H1 (cell line): Measurements from ENCODE around the gene AKIRIN1. TPM values are rescaled to one million over a fixed set of nuclear protein-coding genes. Genes with fewer than 3 reads are reported as not detected.

ENCODE experiments used
- CTCF ChIA-PET: fragments of 300-600 bp; sonication (Branson Sonifier 250); formaldehyde crosslinking; loops from one replicate; lab custom pipeline; 2021; ENCODE audit not compliant: partially characterized antibody; lab: Charles Lee
- POLR2A ChIA-PET: fragments of 300-600 bp; sonication (Branson Sonifier 250); formaldehyde crosslinking; loops from one replicate; lab custom pipeline; 2021; ENCODE audit warnings: inconsistent platforms; ENCODE audit not compliant: partially characterized antibody; lab: Charles Lee
- DNase-seq, 2 experiments: peaks; one replicate each; pipeline versions ENCODE4 v3.0.0 to v3.0.0-alpha.2; 2010 to 2022; ENCODE audit warnings: low spot score in 2 of 2, low read depth in 1 of 2, mixed read lengths in 1 of 2
- FAIRE-seq: peaks from 2 replicates; lab custom pipeline; 2011; peaks lifted over from hg19 to GRCh38; lab: Jason Lieb, UNC
- H2AFZ ChIP-seq: 2 replicates; pipeline ENCODE4 v1.8.1; 2012; ENCODE audit warnings: low read length, inconsistent platforms
- H2AK5ac ChIP-seq: 2 replicates; pipeline ENCODE4 v1.6.1; 2013; ENCODE audit warnings: low read depth, low read length
- H2BK120ac ChIP-seq: replicated peaks from 2 replicates; pipeline ENCODE3; 2013; ENCODE audit warnings: low read depth, low read length, inconsistent platforms
- H2BK12ac ChIP-seq: 2 replicates; pipeline ENCODE4 v1.6.1; 2013; ENCODE audit warnings: low read depth, low read length
- H2BK15ac ChIP-seq: 2 replicates; pipeline ENCODE4 v1.6.1; 2013; ENCODE audit warnings: low read length
- H2BK20ac ChIP-seq: 2 replicates; pipeline ENCODE4 v1.6.1; 2013; ENCODE audit warnings: low read length
- H2BK5ac ChIP-seq: 2 replicates; pipeline ENCODE4 v1.6.1; 2013; ENCODE audit warnings: low read depth, low read length
- H3K14ac ChIP-seq: 2 replicates; pipeline ENCODE4 v1.6.1; 2013; ENCODE audit warnings: inconsistent platforms; ENCODE audit not compliant: insufficient read length
- H3K18ac ChIP-seq: 2 replicates; pipeline ENCODE4 v1.6.1; 2013; ENCODE audit warnings: low read length; ENCODE audit errors: extremely low read depth
- H3K23ac ChIP-seq: 2 replicates; pipeline ENCODE4 v1.6.1; 2013; ENCODE audit warnings: inconsistent platforms; ENCODE audit not compliant: insufficient read length
- H3K23me2 ChIP-seq: 2 replicates; pipeline ENCODE4 v1.6.1; 2013; ENCODE audit warnings: low read depth, low read length
- H3K27ac ChIP-seq: 2 replicates; pipeline ENCODE4 v1.6.1; 2011; ENCODE audit warnings: low read depth, low read length, inconsistent platforms
- H3K27me3 ChIP-seq, 4 experiments: replicated peaks in 1 of 4; 1 replicate in 1 of 4; 2 replicates in 3 of 4; pipeline versions ENCODE4 v1.6.1 to v1.8.1; 2011 to 2013; ENCODE audit warnings: low read length in 3 of 4, mild to moderate bottlenecking in 3 of 4, inconsistent platforms in 2 of 4, mixed read lengths in 2 of 4, moderate library complexity in 1 of 4; ENCODE audit not compliant: control insufficient read depth in 3 of 4, insufficient read depth in 3 of 4; ENCODE audit errors: extremely low read depth in 1 of 4
- H3K36me3 ChIP-seq, 4 experiments: 2 replicates each; pipeline versions ENCODE4 v1.6.1 to v1.8.1; 2011 to 2013; ENCODE audit warnings: mild to moderate bottlenecking in 4 of 4, low read length in 3 of 4, moderate library complexity in 2 of 4, control low read depth in 1 of 4, inconsistent platforms in 1 of 4; ENCODE audit not compliant: insufficient read depth in 4 of 4, control insufficient read depth in 2 of 4
- H3K4ac ChIP-seq: replicated peaks from 2 replicates; pipeline ENCODE3; 2013; ENCODE audit warnings: low read length, low read depth, mixed read lengths, inconsistent platforms; ENCODE audit not compliant: insufficient read length
- H3K4me1 ChIP-seq, 4 experiments: replicated peaks in 1 of 4; 1 replicate in 1 of 4; 2 replicates in 3 of 4; pipeline versions ENCODE4 v1.6.1 to v1.8.1; 2011 to 2013; ENCODE audit warnings: low read length in 3 of 4, inconsistent platforms in 2 of 4, mixed read lengths in 1 of 4; ENCODE audit not compliant: insufficient read depth in 4 of 4, control insufficient read depth in 3 of 4
- H3K4me2 ChIP-seq, 2 experiments: 2 replicates each; pipeline versions ENCODE4 v1.6.1 to v1.8.1; 2011 to 2013; ENCODE audit warnings: low read depth in 2 of 2, low read length in 2 of 2, control low read depth in 1 of 2, inconsistent platforms in 1 of 2, mild to moderate bottlenecking in 1 of 2; ENCODE audit not compliant: insufficient read depth in 1 of 2
- H3K4me3 ChIP-seq, 4 experiments: fragments of 200-600, 300-600 bp in 1 of 4; sonication (generic), shearing (Covaris generic), sonication (Bioruptor Twin) in 1 of 4; 2 replicates each; pipeline versions ENCODE4 v1.5.1 to v1.8.1; 2011 to 2016; ENCODE audit warnings: low read length in 4 of 4, low read depth in 3 of 4, control low read depth in 2 of 4, inconsistent platforms in 2 of 4, mild to moderate bottlenecking in 2 of 4, mixed read lengths in 1 of 4, moderate library complexity in 1 of 4; ENCODE audit not compliant: insufficient read depth in 2 of 4; ENCODE audit errors: extremely low read depth in 1 of 4
- H3K56ac ChIP-seq: replicated peaks from 2 replicates; pipeline ENCODE3; 2013; ENCODE audit warnings: low read depth, mild to moderate bottlenecking, mixed read lengths, low read length, inconsistent platforms; ENCODE audit not compliant: insufficient read length
- H3K79me1 ChIP-seq: 2 replicates; pipeline ENCODE4 v1.6.1; 2013; ENCODE audit warnings: low read depth, low read length, control low read depth
- H3K79me2 ChIP-seq, 2 experiments: 2 replicates each; pipeline versions ENCODE4 v1.6.1 to v1.8.1; 2012 to 2013; ENCODE audit warnings: low read length in 2 of 2, mild to moderate bottlenecking in 2 of 2, inconsistent platforms in 1 of 2; ENCODE audit not compliant: insufficient read depth in 2 of 2, control insufficient read depth in 1 of 2
- H3K9ac ChIP-seq, 4 experiments: replicated peaks in 1 of 4; 1 replicate in 1 of 4; 2 replicates in 3 of 4; pipeline versions ENCODE4 v1.6.1 to v1.8.1; 2011 to 2013; ENCODE audit warnings: low read depth in 3 of 4, low read length in 3 of 4, control low read depth in 2 of 4, mild to moderate bottlenecking in 2 of 4, moderate library complexity in 2 of 4, inconsistent platforms in 1 of 4; ENCODE audit errors: extremely low read depth in 1 of 4
- H3K9me3 ChIP-seq, 2 experiments: 2 replicates each; pipeline versions ENCODE4 v1.6.1 to v1.8.1; 2012 to 2013; ENCODE audit warnings: mild to moderate bottlenecking in 2 of 2, moderate library complexity in 2 of 2, control low read depth in 1 of 2, inconsistent platforms in 1 of 2, low read depth in 1 of 2, low read length in 1 of 2, mixed read lengths in 1 of 2; ENCODE audit not compliant: insufficient read depth in 2 of 2
- H4K20me1 ChIP-seq, 2 experiments: replicated peaks in 1 of 2; 2 replicates each; pipeline versions ENCODE3 to v1.8.1; 2011 to 2013; ENCODE audit warnings: inconsistent platforms in 2 of 2, low read length in 2 of 2, mild to moderate bottlenecking in 1 of 2; ENCODE audit not compliant: insufficient read depth in 2 of 2, control insufficient read depth in 1 of 2
- H4K5ac ChIP-seq: 2 replicates; pipeline ENCODE4 v1.6.1; 2013; ENCODE audit warnings: low read length, low read depth, mixed read lengths, inconsistent platforms; ENCODE audit not compliant: insufficient read length
- H4K8ac ChIP-seq: 2 replicates; pipeline ENCODE4 v1.8.0; 2013; ENCODE audit warnings: mild to moderate bottlenecking, moderate library complexity, low read length, inconsistent platforms; ENCODE audit not compliant: insufficient read depth; ENCODE audit errors: extremely low read depth
- H4K91ac ChIP-seq: replicated peaks from 2 replicates; pipeline ENCODE3; 2013; ENCODE audit warnings: low read length, mixed read lengths, inconsistent platforms; ENCODE audit not compliant: insufficient read length
- BACH1 ChIP-seq: IDR thresholded peaks from 2 replicates; pipeline ENCODE4 v1.6.1; 2012; ENCODE audit warnings: low read length, improper control_type of control experiment
- CREB1 ChIP-seq: IDR thresholded peaks from 2 replicates; pipeline ENCODE4 v1.6.1; 2012; ENCODE audit warnings: inconsistent platforms
- GABPA ChIP-seq: IDR thresholded peaks from 2 replicates; pipeline ENCODE4 v1.6.1; 2011; ENCODE audit warnings: mild to moderate bottlenecking, low read length, moderate library complexity, borderline replicate concordance; ENCODE audit not compliant: insufficient read depth
- JUN ChIP-seq: IDR thresholded peaks from 2 replicates; pipeline ENCODE4 v1.6.1; 2011; ENCODE audit warnings: low read depth, mild to moderate bottlenecking, improper control_type of control experiment, low read length
- NANOG ChIP-seq: IDR thresholded peaks from 2 replicates; pipeline ENCODE4 v1.6.1; 2011; ENCODE audit warnings: low read length, low read depth, mild to moderate bottlenecking, inconsistent platforms; ENCODE audit not compliant: insufficient read depth, poor library complexity, severe bottlenecking
- POU5F1 ChIP-seq: IDR thresholded peaks from 2 replicates; pipeline ENCODE4 v1.6.1; 2011; ENCODE audit warnings: low read depth, mild to moderate bottlenecking, low read length, moderate library complexity
- RAD21 ChIP-seq, 2 experiments: IDR thresholded peaks in 1 of 2; conservative IDR thresholded peaks in 1 of 2; 2 replicates each; pipeline ENCODE4 v1.6.1; 2011; ENCODE audit warnings: low read depth in 2 of 2, low read length in 2 of 2, improper control_type of control experiment in 1 of 2, inconsistent platforms in 1 of 2, mild to moderate bottlenecking in 1 of 2, moderate library complexity in 1 of 2
- RXRA ChIP-seq: IDR thresholded peaks from 2 replicates; pipeline ENCODE4 v1.6.1; 2011; ENCODE audit warnings: low read depth, mild to moderate bottlenecking, low read length, moderate library complexity; ENCODE audit not compliant: insufficient read depth
- SIN3A ChIP-seq, 2 experiments: IDR thresholded peaks in 1 of 2; conservative IDR thresholded peaks in 1 of 2; 2 replicates each; pipeline ENCODE4 v1.6.1; 2011 to 2012; ENCODE audit warnings: low read length in 2 of 2, improper control_type of control experiment in 1 of 2, low read depth in 1 of 2, mild to moderate bottlenecking in 1 of 2
- SUZ12 ChIP-seq: fragments of 200-600 bp; sonication (generic); IDR thresholded peaks from 2 replicates; pipeline ENCODE4 v1.6.1; 2012; ENCODE audit warnings: mild to moderate bottlenecking, inconsistent platforms, low read length, moderate library complexity, mixed read lengths
- WGBS, 2 experiments: shearing (Covaris generic) in 1 of 2; methylation state at CpG; one replicate each; pipeline versions ENCODE4 v1.1.6 to v1.1.7; 2013 to 2015; ENCODE audit warnings: low lambda C conversion rate in 2 of 2, mixed read lengths in 2 of 2, inconsistent platforms in 1 of 2, low coverage in 1 of 2, missing lambda C conversion rate in 1 of 2; ENCODE audit not compliant: insufficient replicate concordance in 2 of 2, insufficient coverage in 1 of 2, insufficient read length in 1 of 2; ENCODE audit errors: extremely low coverage in 1 of 2, missing lambda C conversion rate in 1 of 2; 5-methylcytosine and 5-hydroxymethylcytosine counted together
- polyA plus RNA-seq, 7 experiments: library from polyadenylated mRNA; depleted of rRNA in 3 of 7; stranded (reverse) in 5 of 7; unstranded in 2 of 7; fragments of >200 nt in 5 of 7; fragments of 200-250 nt in 2 of 7; gene quantifications; 1 replicate in 5 of 7; 2 replicates in 1 of 7; 4 replicates in 1 of 7; pipeline versions ENCODE4 v1.2.1 to v1.2.3, GENCODE V29; 2011 to 2013; ENCODE audit warnings: missing spikeins in 2 of 7, mixed read lengths in 2 of 7
- total RNA-seq: library from RNA; stranded (reverse); fragmentation: NEBNext Ultra II Directional; extraction: Animal tissue kit (Norgen Biotek cat#: 25700); gene quantifications from 2 replicates; pipeline ENCODE4 v1.2.1, GENCODE V29; 2021
- TF ChIP-seq, protein P1 (sequence below): IDR thresholded peaks from 2 replicates; pipeline ENCODE4 v1.6.1; 2012; ENCODE audit warnings: low read length, inconsistent platforms

AKIRIN1 gene
- total and polyA plus RNA-seq, 2 of the 8 experiments (the other 6 are each of a cell fraction or from before 2014, with no cell fraction given) = 148 to 236 TPM

DNA sequence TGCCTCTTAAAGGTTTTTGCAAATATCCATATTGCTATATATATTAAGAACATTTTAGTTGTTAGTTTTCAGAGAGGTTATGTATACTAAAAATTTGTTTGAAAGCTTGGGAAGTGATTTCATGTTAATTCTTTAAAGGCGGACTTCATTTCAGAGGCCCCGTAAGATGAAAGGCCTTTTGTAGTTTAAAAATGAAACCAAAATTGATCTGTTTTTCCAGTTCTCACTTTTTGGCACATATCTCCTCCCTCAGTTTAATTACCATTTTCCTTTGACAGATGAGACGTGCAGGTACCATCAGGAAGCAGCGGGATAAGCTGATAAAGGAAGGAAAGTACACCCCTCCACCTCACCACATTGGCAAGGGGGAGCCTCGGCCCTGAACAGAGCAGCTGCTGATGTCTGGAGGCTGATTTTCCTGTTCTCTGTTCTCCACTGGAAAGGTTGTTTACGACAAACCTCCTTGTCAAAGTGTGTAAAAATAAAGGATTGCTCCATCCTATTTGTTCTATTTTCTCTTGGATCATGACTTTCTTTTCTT is 43.1 kb downstream of the AKIRIN1 start:
- ChIA-PET CTCF (interaction anchor here (0.7 kb wide), 1 partner anchor 24 kb away, joined by 3 read pairs; no protein-coding TSS in a partner anchor), POLR2A (interaction anchor here (0.6 to 8.9 kb wide), 8 partner anchors 8 to 314 kb away, joined by 3 to 76 read pairs (median 4); partner anchors contain the start of gene NDUFS5)
- FAIRE-seq (no peak), DNase-seq (no peak)
- H3K56ac ChIP-seq = no peak overlapping the region
- H3K27ac ChIP-seq = no peak overlapping the region
- no peaks in the 10 kb centered on the region for H3K27me3 ChIP-seq
- H3K36me3 ChIP-seq = peaks cover 8 to 68% (median 40%) of the 10 kb centered on the region in 4 experiments
- no peaks in the 10 kb centered on the region for H3K9me3 ChIP-seq
- no peak overlapping the region for H2BK120ac ChIP-seq
- WGBS, 2 experiments = 91% methylated on average over 6 of the region's 6 CpGs; no CpG with 5 or more reads in 1 of the 2 experiments
- no peaks in the 10 kb centered on the region for H3K23me2 ChIP-seq
- H2BK12ac ChIP-seq = no peak overlapping the region
- no peak overlapping the region for H3K18ac ChIP-seq
- no peak overlapping the region for H2BK20ac ChIP-seq
- no peak overlapping the region for H3K4me3 ChIP-seq
- peaks cover 2 to 4% of the 10 kb centered on the region in 2 experiments for H4K20me1 ChIP-seq
- no peak overlapping the region for H4K5ac ChIP-seq
- H2AK5ac ChIP-seq = no peak overlapping the region
- no peak overlapping the region for H3K23ac ChIP-seq
- H3K4me2 ChIP-seq = no peak overlapping the region
- H3K79me2 ChIP-seq = peaks cover 0 to 16% of the 10 kb centered on the region in 2 experiments; a peak in 3 of 4 replicates
- H3K4ac ChIP-seq = no peak overlapping the region
- H4K91ac ChIP-seq = no peak overlapping the region
- no peak overlapping the region for H3K9ac ChIP-seq
- no peak overlapping the region for H3K14ac ChIP-seq
- H3K4me1 ChIP-seq = no peaks in the 10 kb centered on the region
- no peak overlapping the region for H4K8ac ChIP-seq
- no peak overlapping the region for H2BK15ac ChIP-seq
- no peak overlapping the region for H2BK5ac ChIP-seq
- no peak overlapping the region for H2AFZ ChIP-seq
- H3K79me1 ChIP-seq = no peaks in the 10 kb centered on the region
- TF ChIP-seq GABPA = no peak
- TF ChIP-seq, protein P1, sequence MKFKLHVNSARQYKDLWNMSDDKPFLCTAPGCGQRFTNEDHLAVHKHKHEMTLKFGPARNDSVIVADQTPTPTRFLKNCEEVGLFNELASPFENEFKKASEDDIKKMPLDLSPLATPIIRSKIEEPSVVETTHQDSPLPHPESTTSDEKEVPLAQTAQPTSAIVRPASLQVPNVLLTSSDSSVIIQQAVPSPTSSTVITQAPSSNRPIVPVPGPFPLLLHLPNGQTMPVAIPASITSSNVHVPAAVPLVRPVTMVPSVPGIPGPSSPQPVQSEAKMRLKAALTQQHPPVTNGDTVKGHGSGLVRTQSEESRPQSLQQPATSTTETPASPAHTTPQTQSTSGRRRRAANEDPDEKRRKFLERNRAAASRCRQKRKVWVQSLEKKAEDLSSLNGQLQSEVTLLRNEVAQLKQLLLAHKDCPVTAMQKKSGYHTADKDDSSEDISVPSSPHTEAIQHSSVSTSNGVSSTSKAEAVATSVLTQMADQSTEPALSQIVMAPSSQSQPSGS = no peak
- TF ChIP-seq SIN3A (conservative IDR thresholded peaks at IDR 0.05 in 1 of 2, IDR thresholded peaks at IDR 0.05 in 1 of 2; ENCODE audit: low read depth in 1 of 2, low read length in 2 of 2) = no peak
- no peak for TF ChIP-seq NANOG
- TF ChIP-seq JUN = no peak
- TF ChIP-seq BACH1 = no peak
- TF ChIP-seq RXRA = no peak
- TF ChIP-seq RAD21 (IDR thresholded peaks at IDR 0.05 in 1 of 2, conservative IDR thresholded peaks at IDR 0.05 in 1 of 2; ENCODE audit: low read depth in 2 of 2, low read length in 2 of 2) = no peak
- no peak for TF ChIP-seq SUZ12
- TF ChIP-seq POU5F1 = no peak
- TF ChIP-seq CREB1 = no peak
